H9 (cell line): Measurements from ENCODE around the gene SOCS3. TPM values are rescaled to one million over a fixed set of nuclear protein-coding genes. Genes with fewer than 3 reads are reported as not detected.
A peak's percentile ranks its signal among the peaks of the same experiment; 100 is the strongest.

Experiments
- DNase-seq: peaks from one replicate; pipeline ENCODE4 v3.0.0-alpha.2; 2017
- H2AFZ ChIP-seq: one replicate; pipeline ENCODE4 v1.6.1; 2013; ENCODE audit warnings: mild to moderate bottlenecking, low read length, control low read depth, moderate library complexity
- H2AK5ac ChIP-seq: 2 replicates; pipeline ENCODE4 v1.6.1; 2013; ENCODE audit warnings: low read length, control low read depth, mixed read lengths; ENCODE audit not compliant: insufficient read length
- H2BK120ac ChIP-seq: one replicate; pipeline ENCODE4 v1.6.1; 2013; ENCODE audit warnings: low read depth, mild to moderate bottlenecking, low read length, control low read depth, inconsistent platforms; ENCODE audit not compliant: poor library complexity, severe bottlenecking
- H2BK12ac ChIP-seq: 2 replicates; pipeline ENCODE4 v1.6.1; 2013; ENCODE audit warnings: low read length, control low read depth, mixed read lengths, low read depth; ENCODE audit not compliant: insufficient read length
- H2BK15ac ChIP-seq: 2 replicates; pipeline ENCODE4 v1.6.1; 2013; ENCODE audit warnings: low read depth, low read length, control low read depth
- H2BK20ac ChIP-seq: one replicate; pipeline ENCODE4 v1.6.1; 2013; ENCODE audit warnings: low read depth, mild to moderate bottlenecking, low read length, control low read depth, inconsistent platforms; ENCODE audit not compliant: poor library complexity, severe bottlenecking
- H2BK5ac ChIP-seq: 2 replicates; pipeline ENCODE4 v1.6.1; 2013; ENCODE audit warnings: low read length, control low read depth, mixed read lengths; ENCODE audit not compliant: insufficient read length
- H3K14ac ChIP-seq: 2 replicates; pipeline ENCODE4 v1.6.1; 2013; ENCODE audit warnings: low read length, control low read depth; ENCODE audit not compliant: insufficient read depth
- H3K18ac ChIP-seq: 2 replicates; pipeline ENCODE4 v1.6.1; 2013; ENCODE audit warnings: low read depth, mild to moderate bottlenecking, mixed read lengths, low read length, control low read depth; ENCODE audit not compliant: insufficient read length
- H3K23ac ChIP-seq: 2 replicates; pipeline ENCODE4 v1.6.1; 2013; ENCODE audit warnings: low read length, control low read depth, mixed read lengths, low read depth; ENCODE audit not compliant: insufficient read length
- H3K23me2 ChIP-seq: 2 replicates; pipeline ENCODE4 v1.6.1; 2013; ENCODE audit warnings: low read depth, mild to moderate bottlenecking, mixed read lengths, low read length, control low read depth; ENCODE audit not compliant: insufficient read length, poor library complexity, severe bottlenecking
- H3K27ac ChIP-seq: 2 replicates; pipeline ENCODE4 v1.5.1; 2013; ENCODE audit warnings: low read length, control low read depth, mixed read lengths, low read depth; ENCODE audit not compliant: insufficient read length
- H3K27me3 ChIP-seq: 2 replicates; pipeline ENCODE4 v1.6.1; 2013; ENCODE audit warnings: low read length, control low read depth, inconsistent platforms; ENCODE audit not compliant: insufficient read depth
- H3K4ac ChIP-seq: 2 replicates; pipeline ENCODE4 v1.6.1; 2013; ENCODE audit warnings: low read depth, mild to moderate bottlenecking, control low read depth, inconsistent platforms, low read length, moderate library complexity
- H3K4me1 ChIP-seq: 2 replicates; pipeline ENCODE4 v1.6.1; 2013; ENCODE audit warnings: low read length, control low read depth, inconsistent platforms; ENCODE audit not compliant: insufficient read depth
- H3K4me2 ChIP-seq: 2 replicates; pipeline ENCODE4 v1.6.1; 2013; ENCODE audit warnings: low read length, control low read depth, mixed read lengths; ENCODE audit not compliant: insufficient read length, insufficient read depth
- H3K56ac ChIP-seq: 2 replicates; pipeline ENCODE4 v1.6.1; 2013; ENCODE audit warnings: low read depth, mild to moderate bottlenecking, mixed read lengths, low read length, control low read depth; ENCODE audit not compliant: insufficient read length
- H3K79me1 ChIP-seq: 2 replicates; pipeline ENCODE4 v1.6.1; 2013; ENCODE audit warnings: low read depth, mild to moderate bottlenecking, moderate library complexity, low read length, control low read depth, inconsistent platforms; ENCODE audit not compliant: insufficient read depth, poor library complexity, severe bottlenecking
- H3K79me2 ChIP-seq: 2 replicates; pipeline ENCODE4 v1.6.1; 2013; ENCODE audit warnings: low read length, control low read depth, inconsistent platforms; ENCODE audit not compliant: insufficient read depth
- H3K9ac ChIP-seq: 2 replicates; pipeline ENCODE4 v1.6.1; 2013; ENCODE audit warnings: low read length, control low read depth, mixed read lengths; ENCODE audit not compliant: insufficient read length; ENCODE audit errors: extremely low read depth
- H3K9me3 ChIP-seq: one replicate; pipeline ENCODE4 v1.6.1; 2013; ENCODE audit warnings: low read depth, low read length, inconsistent platforms; ENCODE audit not compliant: control insufficient read depth
- H3T11ph ChIP-seq: one replicate; pipeline ENCODE4 v1.6.1; 2013; ENCODE audit warnings: mild to moderate bottlenecking, low read length, control low read depth, inconsistent platforms
- H4K20me1 ChIP-seq: one replicate; pipeline ENCODE4 v1.6.1; 2013; ENCODE audit not compliant: control insufficient read depth, insufficient read length, insufficient read depth
- H4K5ac ChIP-seq: 2 replicates; pipeline ENCODE4 v1.6.1; 2013; ENCODE audit warnings: low read depth, mild to moderate bottlenecking, mixed read lengths, low read length, control low read depth; ENCODE audit not compliant: insufficient read length
- H4K8ac ChIP-seq: replicated peaks from 2 replicates; pipeline ENCODE4 v1.6.1; 2013; ENCODE audit warnings: low read length, control low read depth, mixed read lengths, low read depth; ENCODE audit not compliant: insufficient read length
- H4K91ac ChIP-seq: 2 replicates; pipeline ENCODE4 v1.6.1; 2013; ENCODE audit warnings: low read depth, mild to moderate bottlenecking, moderate library complexity, mixed read lengths, low read length, control low read depth; ENCODE audit not compliant: insufficient read length
- H3K27ac Mint-ChIP-seq, 3 experiments: 2 replicates in 2 of 3; 3 replicates in 1 of 3; pipeline ENCODE4 v1.8.0; 2020 to 2021; ENCODE audit warnings: mixed read lengths in 3 of 3, mild to moderate bottlenecking in 1 of 3, moderate library complexity in 1 of 3
- H3K27me3 Mint-ChIP-seq: 2 replicates; pipeline ENCODE4 v1.8.0; 2021; ENCODE audit warnings: low read depth, mild to moderate bottlenecking, moderate library complexity, mixed read lengths
- H3K36me3 Mint-ChIP-seq, 3 experiments: 2 replicates in 2 of 3; 3 replicates in 1 of 3; pipeline ENCODE4 v1.8.0; 2020 to 2021; ENCODE audit warnings: low read depth in 3 of 3, mixed read lengths in 3 of 3; ENCODE audit not compliant: insufficient read depth in 1 of 3
- H3K4me1 Mint-ChIP-seq, 2 experiments: 2 replicates each; pipeline ENCODE4 v1.8.0; 2020; ENCODE audit warnings: mixed read lengths in 2 of 2
- H3K4me3 Mint-ChIP-seq, 2 experiments: 2 replicates in 1 of 2; 3 replicates in 1 of 2; pipeline ENCODE4 v1.8.0; 2020 to 2021; ENCODE audit warnings: mild to moderate bottlenecking in 2 of 2, mixed read lengths in 2 of 2, moderate library complexity in 1 of 2
- H3K9me3 Mint-ChIP-seq, 2 experiments: 2 replicates in 1 of 2; 3 replicates in 1 of 2; pipeline ENCODE4 v1.8.0; 2020; ENCODE audit warnings: mild to moderate bottlenecking in 2 of 2, mixed read lengths in 2 of 2, moderate library complexity in 1 of 2
- CTCF ChIP-seq: fragments of 200-600 bp; sonication (generic); conservative IDR thresholded peaks from 3 replicates; pipeline ENCODE4 v1.8.0; 2021; ENCODE audit warnings: antibody characterized with exemption, mild to moderate bottlenecking
- WGBS: extraction: QIAGEN DNeasy Blood & Tissue Kit; methylation state at CpG from one replicate; pipeline ENCODE4 v1.1.7; 2013; ENCODE audit warnings: missing lambda C conversion rate, low lambda C conversion rate, mixed read lengths; ENCODE audit not compliant: insufficient read length; ENCODE audit errors: extremely low coverage; 5-methylcytosine and 5-hydroxymethylcytosine counted together
- total RNA-seq: library from RNA; stranded (reverse); gene quantifications from 2 replicates; pipeline ENCODE4 v1.2.1, GENCODE V29; 2021

SOCS3 gene
- total RNA-seq, 1 experiment from 2014 or later, result 9.5 TPM

- H2BK12ac ChIP-seq, result no peak overlapping the region
- H3K9ac ChIP-seq, result no peak overlapping the region
- no peak overlapping the region for H2AK5ac ChIP-seq
- peaks cover 59 to 67% of the 10 kb centered on the region in 2 experiments for H3K4me1 Mint-ChIP-seq
- no peak for TF ChIP-seq CTCF
- no peak overlapping the region for H2BK120ac ChIP-seq
- no peak overlapping the region for H2AFZ ChIP-seq
- no peak overlapping the region for H3K56ac ChIP-seq
- H4K91ac ChIP-seq, result no peak overlapping the region
- H3K79me2 ChIP-seq, result peaks cover 15% of the 10 kb centered on the region; the same call in 1 of the 2 replicates
- no peak overlapping the region for H3T11ph ChIP-seq
- H4K20me1 ChIP-seq, result no peaks in the 10 kb centered on the region
- H4K5ac ChIP-seq, result no peak overlapping the region
- peaks cover 0 to 4% of the 10 kb centered on the region in 2 experiments; a peak in 2 of 5 replicates for H3K9me3 Mint-ChIP-seq
- H3K4me3 Mint-ChIP-seq, result peak overlapping the region in 1 of 2 experiments; percentile 71; a peak in 4 of 5 replicates
- H3K4me2 ChIP-seq, result no peak overlapping the region
- H2BK5ac ChIP-seq, result no peak overlapping the region
- peak overlapping the region in 1 of 3 experiments; percentile 92; a peak in 2 of 7 replicates for H3K27ac Mint-ChIP-seq
- H3K27ac ChIP-seq, result no peak overlapping the region
- H4K8ac ChIP-seq, result no peak overlapping the region
- H3K27me3 ChIP-seq, result no peaks in the 10 kb centered on the region
- H3K4ac ChIP-seq, result no peak overlapping the region
- H2BK20ac ChIP-seq, result no peak overlapping the region
- DNase-seq, result peak; percentile 42
- peaks cover 58% of the 10 kb centered on the region for H3K27me3 Mint-ChIP-seq
- H3K4me1 ChIP-seq, result peaks cover 17% of the 10 kb centered on the region; the same call in 1 of the 2 replicates
- H3K79me1 ChIP-seq, result no peaks in the 10 kb centered on the region
- no peak overlapping the region for H3K18ac ChIP-seq
- no CpG with 5 or more reads among the region's 3 CpGs for WGBS
- H3K14ac ChIP-seq, result no peak overlapping the region
- H3K23me2 ChIP-seq, result peaks cover 23% of the 10 kb centered on the region
- H2BK15ac ChIP-seq, result no peak overlapping the region
- no peaks in the 10 kb centered on the region for H3K9me3 ChIP-seq
- no peak overlapping the region for H3K23ac ChIP-seq
- peaks cover 14 to 21% (median 14%) of the 10 kb centered on the region in 3 experiments; a peak in 6 of 7 replicates for H3K36me3 Mint-ChIP-seq
These were observed 4.2 kb downstream of the SOCS3 start for GRCh38 chr17:78355701-78356100.
